T-helper 22 cell (primary cell): Measurements from ENCODE around the gene U2SURP.

Experiments
- DNase-seq: peaks from one replicate; pipeline ENCODE4 v3.0.0-alpha.2; 2020; ENCODE audit warnings: low read depth

Gene U2SURP

GRCh38 chr3:143101792-143102381 is 100.5 kb downstream of the U2SURP start:
- DNase-seq, result no peak

- DNase-seq, result no peak
Measured at GRCh38 chr3:143103652-143104051, 102.3 kb downstream of the U2SURP start.

GRCh38 chr3:143105170-143105569 is 103.8 kb downstream of the U2SURP start:
- no peak for DNase-seq

GRCh38 chr3:143109861-143110260 is 108.5 kb downstream of the U2SURP start:
- DNase-seq, result no peak
